Stimulated activated CD4-positive, alpha-beta T cell treated with anti-CD3 and anti-CD28 coated beads, Interleukin-1b, Interleukin-23, amount 100 ng/mL, for 48 hours (primary cell): ENCODE data around the gene ADAM23.

Experiments
- DNase-seq: peaks from one replicate; pipeline ENCODE4 v3.0.0-alpha.2; 2020

The ADAM23 gene

DNA sequence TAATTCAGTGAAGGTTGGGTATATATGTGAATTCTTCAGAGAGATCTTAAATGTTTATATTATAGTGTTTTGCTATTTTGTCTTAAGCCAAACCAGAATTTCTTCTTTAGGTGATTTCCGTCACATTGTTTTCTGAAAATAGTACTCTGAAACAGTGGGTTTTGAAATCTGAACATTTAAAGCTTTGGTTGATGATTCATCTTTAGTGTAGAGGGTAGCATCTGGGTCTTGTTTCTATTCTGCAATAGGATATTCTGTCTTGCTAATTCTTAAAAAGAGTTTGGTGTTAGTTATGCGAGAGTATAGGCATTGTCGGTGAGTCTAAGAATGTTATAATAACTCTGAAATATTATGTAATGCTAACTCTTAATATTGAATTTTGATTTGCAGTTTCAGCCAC lies 129.4 kb downstream of the ADAM23 start:
- DNase-seq: no peak

DNA sequence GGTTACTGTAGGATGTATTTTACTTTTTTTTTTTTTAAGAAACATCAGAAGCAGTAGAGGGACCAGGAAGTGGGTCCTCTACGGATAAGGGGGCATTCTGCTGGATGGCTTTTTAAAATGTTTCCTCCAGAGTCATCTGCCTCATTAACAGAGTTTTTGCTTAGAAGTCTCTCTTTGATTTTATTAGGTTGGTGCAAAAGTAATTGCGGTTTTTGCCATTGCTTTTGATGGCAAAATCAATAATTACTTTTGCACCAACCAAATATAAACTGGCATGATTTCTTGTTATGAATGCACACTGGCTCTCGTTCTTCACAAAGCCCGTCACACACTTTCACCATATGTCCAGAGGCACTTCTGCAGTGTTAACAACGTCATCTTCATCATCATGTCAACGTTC lies 130.5 kb downstream of the ADAM23 start:
- no peak for DNase-seq

DNA sequence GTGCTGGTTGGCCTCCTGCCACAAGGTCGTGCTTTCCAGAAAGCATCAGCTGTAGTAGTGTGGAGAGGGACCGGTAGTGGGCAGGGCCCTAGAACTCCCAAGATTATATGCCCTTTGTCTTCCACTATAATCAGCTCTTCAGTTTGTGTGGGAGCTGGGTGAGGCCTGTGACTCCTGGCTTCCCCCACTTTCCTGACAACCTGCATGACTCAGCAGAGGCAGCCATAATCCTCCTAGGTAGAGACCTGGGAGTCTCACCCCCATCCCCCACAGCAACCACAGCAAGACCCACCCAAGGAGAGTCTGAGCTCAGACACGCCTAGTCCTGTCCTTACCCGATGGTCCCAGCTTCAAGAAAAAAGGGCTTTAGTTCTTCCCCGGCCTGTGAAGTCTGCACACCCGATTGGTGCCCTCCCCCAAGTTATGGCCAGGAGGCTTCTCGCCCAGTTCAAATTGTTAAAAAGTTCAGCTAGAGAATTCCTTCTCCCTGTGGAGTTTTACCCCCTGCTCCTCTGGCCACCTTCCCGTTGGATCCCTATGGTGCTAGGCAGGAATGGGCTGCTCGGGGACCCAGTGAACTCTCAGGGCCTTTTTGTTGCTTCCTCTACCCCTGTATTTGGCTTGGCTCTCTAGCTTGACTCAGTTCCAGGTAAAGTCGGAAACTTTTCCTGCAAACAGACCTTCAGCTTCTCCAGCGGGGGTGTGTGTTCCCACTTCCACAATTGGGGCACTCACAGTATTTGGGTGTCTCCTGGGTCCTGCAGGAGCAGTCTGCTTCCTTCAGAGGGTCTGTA lies 141.2 kb downstream of the ADAM23 start:
- DNase-seq: no peak

DNA sequence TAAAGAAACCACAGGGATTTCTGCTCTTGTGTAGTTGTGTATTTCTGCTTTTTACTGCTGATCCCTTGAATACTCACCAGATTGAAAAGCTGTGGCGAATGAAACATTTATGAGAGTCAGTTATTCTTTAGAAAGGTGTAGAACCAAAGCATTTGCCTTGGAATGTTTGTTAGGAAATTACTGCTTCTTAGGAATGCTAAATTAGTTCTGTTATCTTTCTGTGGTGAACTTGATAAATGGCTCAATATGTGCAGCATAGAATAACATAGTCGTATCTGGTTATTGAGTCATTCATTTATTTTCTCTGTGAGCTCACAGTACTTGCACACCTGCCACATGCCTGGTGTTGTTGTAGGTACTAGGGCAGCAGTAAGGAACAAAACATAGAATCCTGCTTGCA lies 142.0 kb downstream of the ADAM23 start:
- no peak for DNase-seq

DNA sequence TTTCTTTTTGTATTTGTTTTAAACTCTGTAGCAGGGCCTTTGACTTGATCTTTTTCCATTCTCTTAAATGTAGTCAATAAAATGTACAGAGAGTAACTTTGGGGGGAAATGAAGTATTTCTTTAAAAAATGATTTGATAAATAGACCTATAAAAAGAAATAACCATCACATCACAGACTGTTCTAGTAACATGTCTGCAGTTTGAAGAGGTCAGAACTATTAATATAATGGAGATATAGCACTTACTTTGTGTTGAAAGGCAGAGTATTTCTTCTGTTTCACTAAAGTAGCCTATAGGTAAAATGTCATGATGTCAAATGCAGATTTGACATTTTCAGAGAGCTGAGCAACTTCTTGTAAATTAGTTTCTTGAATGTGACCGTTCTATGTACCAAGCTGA lies 143.3 kb downstream of the ADAM23 start:
- DNase-seq: no peak

DNA sequence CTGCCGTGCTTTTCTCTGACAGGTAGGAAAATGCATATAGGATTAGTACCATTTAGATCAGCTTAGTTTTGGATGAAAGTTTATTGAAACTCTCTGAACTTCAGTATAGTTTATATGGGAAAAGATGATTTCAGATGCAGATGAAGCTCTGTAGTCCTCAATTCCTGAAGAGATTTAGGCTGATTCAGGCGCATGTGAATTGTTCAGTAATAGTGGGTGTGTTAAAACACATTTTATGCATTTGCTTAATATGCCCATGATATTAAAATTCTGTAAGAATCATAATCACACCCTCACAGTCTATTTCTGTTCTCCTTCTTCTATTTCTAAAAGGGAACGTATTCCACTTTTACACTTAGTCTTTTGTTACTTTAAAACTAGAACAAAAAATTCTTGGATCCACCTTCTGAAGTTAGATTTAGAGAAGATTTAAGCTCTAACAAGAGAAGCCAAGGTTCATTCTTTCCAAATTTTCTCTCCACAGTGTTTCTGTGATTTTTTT lies 154.4 kb downstream of the ADAM23 start:
- no peak for DNase-seq

DNA sequence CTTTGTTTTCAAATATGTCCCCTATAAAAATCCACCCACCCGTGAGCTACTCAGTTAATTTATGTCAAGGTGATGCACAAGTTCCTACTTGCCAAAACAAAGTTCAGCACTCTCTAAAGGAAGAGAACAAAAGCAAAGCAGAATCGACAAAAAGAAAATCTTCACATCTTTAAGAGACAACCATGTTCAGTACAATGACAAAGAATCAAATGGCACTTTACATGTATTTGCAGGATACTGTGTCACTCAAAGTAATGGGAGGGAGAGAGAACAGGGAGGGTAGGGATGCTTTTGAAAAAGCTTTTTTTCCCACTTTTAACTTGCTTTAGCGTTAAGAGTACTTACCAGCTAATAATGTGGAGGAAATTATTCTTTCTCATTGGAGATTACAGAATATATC lies 159.9 kb downstream of the ADAM23 start:
- DNase-seq: no peak

DNA sequence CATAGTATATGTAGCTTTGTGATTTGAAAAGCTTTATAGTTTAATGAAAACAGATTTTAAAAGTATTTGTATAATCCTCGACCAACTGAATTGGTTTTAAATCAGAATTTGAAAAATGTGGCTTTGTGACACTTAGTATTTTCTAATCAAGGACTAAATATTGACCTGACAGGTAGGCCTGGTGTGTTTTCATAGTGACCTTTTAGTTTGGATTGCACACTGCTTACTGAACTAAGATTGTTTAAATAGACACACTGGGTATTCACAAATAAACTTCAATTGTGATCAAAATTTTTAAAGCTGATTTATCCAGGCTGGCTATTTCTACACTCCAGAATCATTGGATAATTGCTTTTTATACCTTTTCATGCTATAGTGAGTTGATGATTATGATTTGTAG lies 167.1 kb downstream of the ADAM23 start:
- DNase-seq: no peak

DNA sequence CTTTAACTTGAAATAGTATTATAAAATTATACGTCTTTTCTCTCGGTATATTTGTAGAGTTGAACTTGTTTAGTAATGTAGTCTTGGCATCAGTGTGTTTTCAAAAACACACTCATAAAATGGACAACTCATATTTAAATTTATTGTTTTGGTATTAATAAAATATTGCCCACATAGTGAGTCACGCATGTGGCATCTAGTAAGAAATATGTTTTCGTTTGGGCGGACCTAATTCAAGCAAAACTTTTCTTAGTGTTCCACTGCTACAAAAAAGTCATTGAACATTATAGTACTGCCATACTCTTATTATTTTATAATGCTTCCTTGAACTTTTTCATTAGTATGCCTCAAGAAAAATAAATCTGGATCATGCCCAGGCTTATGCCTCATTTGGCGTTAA lies 167.9 kb downstream of the ADAM23 start:
- no peak for DNase-seq

DNA sequence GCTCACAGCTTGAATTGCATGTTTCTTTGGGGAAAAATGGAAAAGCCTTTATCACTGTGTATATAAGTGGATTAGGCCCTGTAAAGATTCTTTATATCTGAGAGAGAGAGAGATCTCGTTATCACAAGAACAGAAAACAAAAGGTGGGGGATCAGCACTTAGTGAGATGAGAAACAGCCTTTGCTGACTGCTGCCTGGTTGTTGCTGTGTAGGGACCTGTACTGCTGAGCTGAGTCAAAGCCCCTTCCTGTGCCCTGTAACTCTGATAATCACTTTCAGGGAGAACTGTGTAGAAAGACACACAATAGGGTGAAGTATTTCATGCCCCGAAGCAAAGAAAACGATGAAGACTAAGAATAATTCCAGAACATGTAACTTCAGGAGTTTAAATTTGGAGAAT lies 168.4 kb downstream of the ADAM23 start:
- no peak for DNase-seq

DNA sequence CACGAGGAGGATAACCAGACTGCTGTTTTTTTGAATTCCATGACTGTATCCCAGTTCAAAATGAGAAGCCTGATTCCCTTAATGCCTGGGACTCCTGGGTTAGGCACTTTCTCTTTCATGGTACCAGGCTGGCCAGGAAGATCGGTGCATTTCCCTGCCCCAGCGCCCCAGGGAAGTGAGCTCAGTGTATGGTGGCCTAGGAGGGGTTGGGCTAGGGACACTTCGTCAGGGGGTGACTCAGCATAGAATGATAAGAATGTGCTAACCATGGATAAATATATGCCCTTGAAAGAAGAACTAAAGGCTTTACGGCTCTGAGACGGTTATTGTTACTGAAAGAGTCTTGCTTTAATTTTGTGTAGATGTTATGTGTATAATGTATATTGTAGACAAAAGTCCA lies 171.5 kb downstream of the ADAM23 start:
- no peak for DNase-seq

DNA sequence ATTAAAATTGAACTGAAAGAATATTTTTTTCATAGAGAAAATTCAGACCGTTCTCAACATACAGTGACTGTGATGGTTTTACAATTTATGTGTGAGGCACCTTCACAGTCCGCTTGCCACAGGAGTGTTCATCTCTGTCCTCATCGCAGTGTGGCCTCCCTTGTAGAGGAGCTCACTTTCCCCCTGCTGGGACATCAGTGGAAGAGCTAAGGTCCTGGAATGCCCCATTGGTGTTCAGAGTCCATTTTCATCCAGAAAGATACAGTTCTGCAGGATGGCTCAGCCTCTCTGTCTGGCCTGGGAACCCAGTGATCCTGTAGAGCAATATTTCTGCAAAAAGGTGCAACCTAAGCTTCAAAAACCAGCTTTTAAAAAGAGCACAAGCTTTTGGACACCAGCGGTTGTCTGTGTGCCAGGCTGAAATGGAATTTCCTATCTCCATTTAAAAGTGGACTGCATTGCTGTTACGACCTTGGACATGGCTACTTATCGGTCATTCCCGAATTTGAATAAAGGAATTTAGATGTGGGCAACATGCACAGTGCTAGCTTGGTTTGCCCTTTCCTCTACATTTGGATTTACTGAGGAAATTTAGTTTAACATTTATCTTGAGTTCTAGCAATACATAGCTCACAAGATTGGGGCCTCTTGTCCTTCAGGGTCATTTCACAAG lies 172.2 kb downstream of the ADAM23 start:
- no peak for DNase-seq

DNA sequence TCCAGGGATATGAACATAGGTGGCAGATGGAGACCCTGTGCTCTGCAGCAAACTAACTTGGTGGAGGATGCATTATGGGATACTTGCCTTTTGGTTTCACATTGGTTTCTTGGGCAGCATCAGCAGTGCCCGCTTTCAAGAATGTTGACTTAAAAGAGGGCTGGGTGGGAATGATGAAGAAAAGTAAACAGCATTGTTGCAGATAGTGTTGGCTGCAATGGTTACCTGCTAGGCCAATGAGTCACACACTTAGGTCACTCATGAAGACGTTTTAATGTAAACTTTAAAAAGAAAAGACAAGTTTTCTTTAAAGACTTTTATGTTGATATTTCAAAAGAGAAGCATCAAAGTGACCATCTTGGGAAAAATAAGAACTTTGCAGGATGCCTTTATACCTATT lies 172.8 kb downstream of the ADAM23 start:
- no peak for DNase-seq

DNA sequence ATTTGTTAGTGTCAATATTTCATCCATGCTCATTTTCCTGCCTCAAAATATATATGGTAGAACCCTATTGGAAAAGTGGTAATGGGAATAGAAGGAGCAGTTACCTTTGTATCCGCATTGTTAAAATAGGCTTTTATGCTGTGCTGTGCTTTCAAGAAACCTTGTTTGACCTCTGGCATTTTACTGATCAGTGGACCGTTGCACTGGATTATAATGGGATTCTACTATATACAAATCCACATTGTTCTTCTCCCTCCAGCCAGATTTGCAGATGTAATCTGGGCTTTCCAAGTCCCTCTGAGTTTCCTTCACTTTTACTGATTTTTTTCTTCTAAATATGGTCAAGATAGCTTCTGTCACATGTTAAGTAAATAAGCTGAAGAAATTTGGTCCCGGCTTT lies 175.7 kb downstream of the ADAM23 start:
- no peak for DNase-seq

DNA sequence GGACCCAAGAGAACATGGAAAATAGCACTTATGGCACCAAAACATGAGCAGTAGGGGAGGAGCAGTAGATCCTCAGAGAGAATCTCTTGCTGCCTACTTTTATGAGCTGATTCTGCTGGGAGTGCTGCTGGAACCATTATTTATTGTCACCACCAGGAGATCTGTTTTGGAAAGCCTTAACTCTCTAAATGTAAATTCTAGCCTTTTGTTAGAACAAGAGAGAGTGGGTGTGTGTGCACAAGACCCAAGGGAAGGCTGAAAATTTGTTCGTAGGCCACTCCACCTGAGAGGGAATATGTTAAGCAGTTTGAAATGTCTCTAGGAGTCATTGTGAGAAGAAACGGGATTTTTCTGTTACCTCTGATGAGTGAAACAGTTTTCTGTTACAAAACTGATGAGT lies 182.8 kb downstream of the ADAM23 start:
- DNase-seq: no peak

DNA sequence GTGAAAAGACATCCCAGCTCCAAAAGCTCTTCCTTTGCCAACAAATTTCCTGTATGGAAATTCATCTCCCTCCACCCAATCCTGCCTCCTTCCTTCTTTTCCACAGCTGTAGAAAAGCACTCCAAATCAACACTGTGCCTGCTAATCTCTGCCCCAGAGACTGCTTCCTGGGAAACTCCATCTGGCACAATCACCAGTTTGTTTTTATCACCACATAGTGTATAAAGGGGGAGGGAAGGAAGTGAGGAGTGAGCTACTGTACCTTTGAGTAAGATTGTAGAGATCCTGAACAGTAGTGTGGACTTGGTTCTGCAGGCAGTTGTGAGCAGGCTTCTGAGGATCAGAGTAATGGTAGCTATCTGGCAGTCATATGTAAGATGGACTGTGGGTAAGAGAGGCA lies 184.3 kb downstream of the ADAM23 start:
- no peak for DNase-seq

DNA sequence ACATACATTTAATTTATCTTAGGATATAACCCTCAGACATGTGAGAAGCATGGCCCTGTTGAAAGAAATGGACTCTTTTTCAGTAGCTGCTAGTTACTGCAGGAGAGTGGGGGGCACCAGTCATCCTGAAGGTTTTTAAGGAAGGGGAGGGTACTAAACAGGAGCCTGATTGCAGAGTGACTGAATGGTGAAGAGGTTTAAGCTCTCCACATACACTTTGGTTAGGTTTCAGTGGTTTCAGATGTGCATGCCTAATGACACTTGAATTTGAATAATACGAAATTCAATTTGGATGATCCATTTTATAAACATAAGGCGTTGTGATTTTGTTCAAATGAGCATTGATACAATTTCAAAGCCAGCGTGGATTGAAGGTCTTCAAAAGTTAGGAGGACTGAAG lies 188.0 kb downstream of the ADAM23 start:
- no peak for DNase-seq

DNA sequence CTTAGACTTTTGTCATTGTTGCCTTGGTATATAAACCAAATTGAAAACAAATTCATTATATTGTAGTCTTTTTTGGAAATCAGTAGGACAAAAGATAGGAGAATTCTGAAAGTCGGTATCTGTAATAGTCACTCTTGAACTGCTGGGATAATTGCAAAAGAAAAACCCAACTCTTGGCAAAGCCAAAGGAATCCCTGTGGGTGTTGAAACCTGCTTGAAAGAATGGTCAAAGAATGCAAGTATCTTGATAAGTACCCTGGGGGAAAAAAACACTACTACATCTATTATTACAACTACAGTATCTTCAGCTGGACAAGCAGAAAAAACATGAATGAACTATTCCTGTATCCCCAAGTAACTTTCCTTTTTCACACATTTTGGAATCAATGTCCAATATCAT lies 191.7 kb downstream of the ADAM23 start:
- DNase-seq: no peak

DNA sequence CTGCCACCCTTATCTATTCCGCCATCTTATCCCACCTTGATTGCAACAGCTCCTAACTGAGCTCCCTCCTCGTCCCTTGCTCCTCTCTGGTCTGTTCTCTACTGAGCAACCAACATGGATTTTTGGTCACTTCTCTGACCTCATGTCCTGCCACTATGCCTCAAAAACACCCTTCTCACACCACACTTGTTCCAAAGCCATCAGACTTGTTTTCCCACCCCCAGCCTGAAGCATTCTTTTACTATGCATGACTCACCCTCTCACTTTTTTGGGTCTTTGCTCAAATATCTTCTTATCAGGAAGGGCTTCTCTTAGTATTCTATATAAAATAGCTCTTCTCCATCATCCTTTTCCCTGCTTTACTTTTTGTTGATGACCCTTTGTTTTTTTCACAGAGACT lies 196.3 kb downstream of the ADAM23 start:
- DNase-seq: no peak

DNA sequence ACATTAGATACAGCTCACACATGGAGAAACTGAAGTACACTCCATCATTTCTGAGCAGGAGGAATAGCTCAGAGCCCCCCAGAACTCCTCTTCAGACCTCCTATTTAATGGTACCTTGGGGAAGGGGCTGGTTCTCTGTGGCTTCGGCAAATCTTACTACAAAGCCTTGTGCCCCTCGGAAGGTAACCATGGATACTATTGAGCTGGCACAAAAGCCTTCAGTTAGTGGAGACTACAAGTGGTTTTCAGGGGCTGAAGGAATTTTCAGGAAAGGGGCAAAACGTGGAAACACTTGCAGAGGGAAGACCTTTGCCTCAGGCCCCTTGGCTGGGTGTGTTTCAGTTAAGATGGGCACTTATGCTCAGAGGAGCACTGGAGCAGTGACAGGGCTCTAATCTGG lies 197.9 kb downstream of the ADAM23 start:
- no peak for DNase-seq

DNA sequence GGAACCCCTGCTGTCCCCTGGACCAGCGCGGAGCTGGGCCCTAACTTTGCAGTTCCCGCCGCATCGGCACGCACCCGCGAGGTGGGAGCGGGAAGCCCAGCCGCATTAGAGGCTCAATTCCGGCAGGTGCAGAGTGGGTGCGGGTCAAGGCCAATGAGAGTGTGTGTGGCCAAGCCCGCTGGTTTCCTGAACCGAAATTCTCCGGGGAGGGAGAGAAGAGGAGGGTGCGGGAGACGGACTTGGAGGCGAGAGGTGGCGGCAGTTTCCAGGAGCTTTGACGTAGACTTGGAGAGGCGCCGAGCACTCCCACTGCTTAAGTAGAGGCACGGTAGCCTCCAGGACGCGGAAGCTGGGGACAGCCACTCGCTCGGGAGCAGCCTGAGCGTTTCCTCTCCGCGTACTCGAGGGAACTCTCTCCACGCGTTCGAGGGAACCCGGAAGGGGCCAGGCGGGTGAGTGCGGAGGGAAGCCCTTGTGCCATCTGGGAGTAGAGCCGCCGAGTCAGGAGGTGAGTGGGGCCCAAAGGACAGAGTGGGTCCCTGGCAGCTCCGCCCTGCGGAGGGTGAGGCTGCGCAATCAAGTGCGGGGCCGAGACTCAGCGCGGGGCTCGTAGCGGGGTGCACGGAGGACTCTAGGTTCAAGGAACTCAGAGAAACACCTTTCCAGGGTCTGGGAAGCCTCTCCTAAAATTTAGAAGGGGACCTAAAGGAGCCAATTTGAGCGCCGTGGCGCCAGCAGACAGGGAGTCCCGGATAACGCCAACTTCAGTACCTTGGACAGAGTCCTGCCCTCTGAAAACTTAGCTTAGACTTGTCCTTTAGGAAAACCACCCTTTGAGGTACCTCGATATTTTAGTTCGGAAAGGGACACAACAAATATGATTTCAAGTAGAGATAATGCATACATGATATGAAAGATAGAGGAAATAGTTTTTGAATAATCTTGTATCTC lies 199.0 kb downstream of the ADAM23 start, which contains the start of gene FAM237A:
Gene FAM237A (plus strand): TSS at position 413 of the 951 bp plus-strand sequence. CDS start 1,750 bp downstream, outside the sequence.
- DNase-seq: no peak

DNA sequence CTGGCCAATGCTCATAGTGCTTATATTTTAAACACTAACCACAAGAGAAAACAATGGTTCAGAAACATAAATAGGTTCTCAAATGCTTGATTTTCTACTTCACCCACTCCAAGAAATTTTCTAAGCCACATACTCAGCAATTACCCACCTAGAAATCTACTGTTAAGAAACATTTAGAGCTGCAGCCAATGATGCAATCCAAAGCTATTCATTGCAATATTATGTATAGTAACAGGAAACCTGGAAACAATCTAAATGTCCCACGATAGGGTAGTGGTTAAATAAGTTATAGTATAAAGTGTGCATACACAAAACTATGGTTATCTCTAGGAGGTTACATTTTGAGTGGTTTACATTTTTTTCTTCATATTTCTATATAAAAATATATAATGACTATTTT lies 204.7 kb downstream of the ADAM23 start:
- no peak for DNase-seq

DNA sequence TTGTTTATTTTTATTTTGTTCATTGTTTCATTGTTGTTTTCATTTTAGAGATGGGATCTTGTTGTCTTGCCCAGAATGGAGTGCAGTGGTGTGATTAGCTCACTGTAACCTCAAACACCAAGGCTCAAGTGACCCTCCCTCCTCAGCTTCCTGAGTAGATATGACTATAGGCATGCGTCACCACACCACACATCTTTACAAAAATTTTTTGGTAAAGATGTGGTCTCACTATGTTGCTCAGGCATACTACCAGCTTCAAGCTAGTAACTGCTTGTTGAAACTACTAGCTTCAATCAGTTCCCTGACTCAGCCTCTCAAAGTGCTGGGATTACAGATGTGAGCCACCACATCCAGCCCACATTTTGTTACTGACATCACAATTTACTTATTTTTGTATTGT lies 213.8 kb downstream of the ADAM23 start:
- no peak for DNase-seq
